Measurements from ENCODE around the gene NUP188. TPM values are rescaled to one million over a fixed set of nuclear protein-coding genes. Genes with fewer than 3 reads are reported as not detected.
A peak's percentile ranks its signal among the peaks of the same experiment; 100 is the strongest.

Gene NUP188
- total and polyA plus RNA-seq, 2 donors (not counting 3 experiments of a cell fraction or from before 2014, with no cell fraction given): 62.7 to 66.2 TPM

- Histone ChIP-seq H3K9me3 (replicated peaks; ENCODE audit: control insufficient read depth, insufficient read depth, low read length) (no peaks in the 10 kb centered on the region), H4K20me1 (replicated peaks; ENCODE audit: control insufficient read depth, extremely low read depth, insufficient read depth, low read length) (no peaks in the 10 kb centered on the region), H3K4me1 (ENCODE audit: control insufficient read depth, extremely low read depth, insufficient read depth, low read length) (peaks cover 7% of the 10 kb centered on the region), H3K9me1 (replicated peaks; ENCODE audit: control insufficient read depth, extremely low read depth, insufficient read depth, low read length) (no peaks in the 10 kb centered on the region), H2AFZ (ENCODE audit: low read depth, low read length) (no peak overlapping the region), H3K4me3 (replicated peaks in 1 of 3; ENCODE audit: insufficient read depth in 1 of 3, low read depth in 1 of 3, low read length in 3 of 3) (no peak overlapping the region), H3K4me2 (ENCODE audit: insufficient read depth, low read length) (no peak overlapping the region), H3K27ac (ENCODE audit: insufficient read depth, low read depth, low read length) (no peak overlapping the region), H3K27me3 (ENCODE audit: control insufficient read depth in 2 of 2, insufficient read depth in 2 of 2, low read length in 2 of 2) (no peaks in the 10 kb centered on the region), H3K79me2 (ENCODE audit: control insufficient read depth, insufficient read depth, low read length) (peaks cover 90% of the 10 kb centered on the region), H3K9ac (replicated peaks; ENCODE audit: extremely low read depth, insufficient read depth, low read length) (no peak overlapping the region), H3K36me3 (ENCODE audit: control insufficient read depth in 2 of 2, extremely low read depth in 1 of 2, insufficient read depth in 2 of 2, low read length in 2 of 2) (peaks cover 18 to 19% of the 10 kb centered on the region in 2 experiments)
- ChIA-PET POLR2A (no interaction called here), CTCF (interaction anchor here (1.4 kb wide), 1 partner anchor 57 kb away, joined by 3 read pairs; no protein-coding TSS in a partner anchor)
- intact Hi-C loops (cut with micrococcal nuclease): no loop called here
- TF ChIP-seq FOS (IDR thresholded peaks at IDR 0.05; ENCODE audit: borderline replicate concordance, insufficient read depth, low read length) (no peak), POLR2A (IDR thresholded peaks at IDR 0.05; ENCODE audit: low read depth, low read length) (no peak), CTCF (IDR thresholded peaks at IDR 0.05; ENCODE audit: extremely low read depth in 1 of 2, insufficient read depth in 1 of 2, low read depth in 1 of 2, low read length in 2 of 2) (no peak), MAX (IDR thresholded peaks at IDR 0.05; ENCODE audit: insufficient read depth, insufficient read length) (no peak), MYC (IDR thresholded peaks at IDR 0.05; ENCODE audit: low read depth, low read length) (no peak), EZH2 (IDR thresholded peaks at IDR 0.05; ENCODE audit: borderline replicate concordance, low read depth, low read length, severe bottlenecking) (no peak), JUN (IDR thresholded peaks at IDR 0.05; ENCODE audit: borderline replicate concordance, insufficient read depth, insufficient read length, low read depth) (no peak), POLR2AphosphoS5 (IDR thresholded peaks at IDR 0.05; ENCODE audit: insufficient read depth, low read depth, low read length) (no peak), GATA2 (IDR thresholded peaks at IDR 0.05; ENCODE audit: insufficient read depth, insufficient read length, low read depth, low read length) (no peak)
- dilution Hi-C loops (cut with MboI; ENCODE audit: extremely low pct_ligation_motif_present, low sequenced_read_pairs): no loop called here
- BruUV-seq (replicated peaks): no TSS peak
- DNase-seq (ENCODE audit: low read depth, low spot score) (no peak), FAIRE-seq (peak; percentile 75)
Observed at GRCh38 chr9:128899566-128900322, 47.8 kb upstream of the NUP188 start.

All from endothelial cell of umbilical vein (primary cell).